Liver (tissue), 9 donors: Measurements from ENCODE around the gene ADAMTS6. TPM values are rescaled to one million over a fixed set of nuclear protein-coding genes. Genes with fewer than 3 reads are reported as not detected.

Experiments
- DNase-seq: peaks from one replicate; pipeline ENCODE4 v3.0.0-alpha.2; 2017; ENCODE audit warnings: low spot score
- H3K27ac ChIP-seq, 2 donors: one replicate each; pipeline ENCODE4 v1.7.0; 2013; ENCODE audit warnings: inconsistent platforms in 2 of 2, low read length in 2 of 2, control low read depth in 1 of 2, low read depth in 1 of 2, mild to moderate bottlenecking in 1 of 2
- H3K27me3 ChIP-seq, 4 donors: one replicate each; pipeline versions ENCODE4 v1.6.1 to v1.7.0; 2013; ENCODE audit warnings: low read length in 3 of 4, inconsistent platforms in 1 of 4, mild to moderate bottlenecking in 1 of 4, moderate library complexity in 1 of 4; ENCODE audit not compliant: control insufficient read depth in 4 of 4, insufficient read depth in 4 of 4
- H3K36me3 ChIP-seq, 4 donors: one replicate each; pipeline versions ENCODE4 v1.6.1 to v1.7.0; 2013; ENCODE audit warnings: low read length in 3 of 4, mild to moderate bottlenecking in 3 of 4, low read depth in 1 of 4, moderate library complexity in 1 of 4; ENCODE audit not compliant: control insufficient read depth in 4 of 4, insufficient read depth in 3 of 4
- H3K4me1 ChIP-seq, 4 donors: one replicate each; pipeline versions ENCODE4 v1.6.1 to v1.7.0; 2013; ENCODE audit warnings: low read length in 3 of 4, mild to moderate bottlenecking in 3 of 4, moderate library complexity in 1 of 4; ENCODE audit not compliant: control insufficient read depth in 4 of 4, insufficient read depth in 4 of 4
- H3K4me3 ChIP-seq, 3 donors: one replicate each; pipeline versions ENCODE4 v1.6.1 to v1.7.0; 2013; ENCODE audit warnings: low read length in 3 of 3, control low read depth in 1 of 3, low read depth in 1 of 3, mild to moderate bottlenecking in 1 of 3
- H3K9ac ChIP-seq, 2 donors: one replicate each; pipeline ENCODE4 v1.7.0; 2013; ENCODE audit warnings: low read length in 2 of 2, mild to moderate bottlenecking in 2 of 2, moderate library complexity in 2 of 2, control low read depth in 1 of 2, low read depth in 1 of 2
- H3K9me3 ChIP-seq, 4 donors: one replicate each; pipeline versions ENCODE4 v1.6.1 to v1.7.0; 2013; ENCODE audit warnings: low read length in 3 of 4; ENCODE audit not compliant: control insufficient read depth in 4 of 4
- EGR1 ChIP-seq, 2 donors: IDR thresholded peaks; 2 replicates each; pipeline ENCODE4 v1.6.1; 2016 to 2018; ENCODE audit warnings: antibody characterized with exemption in 2 of 2, low read depth in 2 of 2
- FOXA1 ChIP-seq: IDR thresholded peaks from 2 replicates; pipeline ENCODE4 v1.6.1; 2016; ENCODE audit warnings: antibody characterized with exemption
- FOXA2 ChIP-seq: IDR thresholded peaks from 2 replicates; pipeline ENCODE4 v1.6.1; 2016; ENCODE audit warnings: antibody characterized with exemption
- GABPA ChIP-seq, 2 donors: IDR thresholded peaks in 1 of 2; conservative IDR thresholded peaks in 1 of 2; 2 replicates each; pipeline ENCODE4 v1.6.1; 2016; ENCODE audit warnings: antibody characterized with exemption in 2 of 2, mild to moderate bottlenecking in 1 of 2, moderate library complexity in 1 of 2
- HNF4A ChIP-seq, 2 donors: conservative IDR thresholded peaks; 2 replicates each; pipeline ENCODE4 v1.6.1; 2016; ENCODE audit warnings: antibody characterized with exemption in 2 of 2, mild to moderate bottlenecking in 2 of 2
- JUND ChIP-seq, 2 donors: IDR thresholded peaks; 2 replicates each; pipeline ENCODE4 v1.6.1; 2016; ENCODE audit warnings: antibody characterized with exemption in 2 of 2
- NR2F2 ChIP-seq: IDR thresholded peaks from 2 replicates; pipeline ENCODE4 v1.6.1; 2016; ENCODE audit warnings: antibody characterized with exemption
- RAD21 ChIP-seq, 2 donors: IDR thresholded peaks; 2 replicates each; pipeline ENCODE4 v1.6.1; 2016; ENCODE audit warnings: antibody characterized with exemption in 2 of 2, mild to moderate bottlenecking in 2 of 2
- REST ChIP-seq: IDR thresholded peaks from 2 replicates; pipeline ENCODE4 v1.6.1; 2016; ENCODE audit warnings: antibody characterized with exemption, mild to moderate bottlenecking
- RXRA ChIP-seq, 2 donors: IDR thresholded peaks; 2 replicates each; pipeline ENCODE4 v1.6.1; 2017 to 2018; ENCODE audit warnings: antibody characterized with exemption in 2 of 2, mild to moderate bottlenecking in 1 of 2
- SP1 ChIP-seq: IDR thresholded peaks from 2 replicates; pipeline ENCODE4 v1.6.1; 2018; ENCODE audit warnings: antibody characterized with exemption, mild to moderate bottlenecking
- TAF1 ChIP-seq: conservative IDR thresholded peaks from 2 replicates; pipeline ENCODE4 v1.6.1; 2016; ENCODE audit warnings: antibody characterized with exemption, mild to moderate bottlenecking
- YY1 ChIP-seq: IDR thresholded peaks from 2 replicates; pipeline ENCODE4 v1.6.1; 2016; ENCODE audit warnings: antibody characterized with exemption, mild to moderate bottlenecking
- WGBS: extraction: QIAGEN DNeasy Blood & Tissue Kit; methylation state at CpG from one replicate; pipeline ENCODE4 v1.1.7; 2013; 5-methylcytosine and 5-hydroxymethylcytosine counted together
- polyA plus RNA-seq, 2 donors: library from polyadenylated mRNA; stranded (reverse) in 1 of 2; unstranded in 1 of 2; fragments of 200-250 nt in 1 of 2; fragments of >200 nt in 1 of 2; fragmentation: Nextera tagmentation in 1 of 2; extraction: Ambion mirVana in 1 of 2; gene quantifications; one replicate each; pipeline versions ENCODE4 v1.2.1 to v1.2.3, GENCODE V29; 2013 to 2015
- total RNA-seq, 2 donors: library from RNA; depleted of rRNA; stranded (reverse); fragments of >200 nt; gene quantifications; one replicate each; pipeline ENCODE4 v1.2.3, GENCODE V29; 2014
- TF ChIP-seq, protein P1 (sequence below): IDR thresholded peaks from 2 replicates; pipeline ENCODE4 v1.6.1; 2016; ENCODE audit warnings: antibody characterized with exemption
- TF ChIP-seq, protein P2 (sequence below): IDR thresholded peaks from 2 replicates; pipeline ENCODE4 v1.6.1; 2016; ENCODE audit warnings: antibody characterized with exemption
- donor health status: healthy.
- donor health status: healthy.
- donor health status: healthy.
- donor health status: healthy.
- donor health status: healthy.

The ADAMTS6 gene
- total and polyA plus RNA-seq, 4 donors = 0.06 to 2.0 (median 0.59) TPM

GRCh38 chr5:65246741-65247140, 235.0 kb downstream of the ADAMTS6 start:
- Histone ChIP-seq H3K9me3 (no peaks in the 10 kb centered on the region), H3K36me3 (no peaks in the 10 kb centered on the region), H3K9ac (no peak overlapping the region), H3K4me1 (no peaks in the 10 kb centered on the region), H3K4me3 (no peak overlapping the region), H3K27me3 (no peaks in the 10 kb centered on the region), H3K27ac (no peak overlapping the region)
- 79% methylated on average over 4 of the region's 4 CpGs for WGBS
- TF ChIP-seq YY1 = no peak
- no peak for TF ChIP-seq FOXA1
- TF ChIP-seq SP1 = no peak
- no peak for TF ChIP-seq NR2F2
- TF ChIP-seq, protein P1, sequence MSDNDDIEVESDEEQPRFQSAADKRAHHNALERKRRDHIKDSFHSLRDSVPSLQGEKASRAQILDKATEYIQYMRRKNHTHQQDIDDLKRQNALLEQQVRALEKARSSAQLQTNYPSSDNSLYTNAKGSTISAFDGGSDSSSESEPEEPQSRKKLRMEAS = no peak
- TF ChIP-seq GABPA (IDR thresholded peaks at IDR 0.05 in 1 of 2, conservative IDR thresholded peaks at IDR 0.05 in 1 of 2) = no peak
- no peak for TF ChIP-seq RXRA (IDR thresholded peaks at IDR 0.05)
- TF ChIP-seq REST = no peak
- TF ChIP-seq FOXA2 = no peak
- TF ChIP-seq TAF1 = no peak
- TF ChIP-seq JUND (IDR thresholded peaks at IDR 0.05) = no peak
- DNase-seq = no peak

- Histone ChIP-seq H3K9ac (no peak overlapping the region), H3K9me3 (no peaks in the 10 kb centered on the region), H3K27me3 (no peaks in the 10 kb centered on the region), H3K4me3 (no peak overlapping the region), H3K36me3 (no peaks in the 10 kb centered on the region), H3K4me1 (no peaks in the 10 kb centered on the region), H3K27ac (no peak overlapping the region)
- DNase-seq = no peak
- 91% methylated on average over 4 of the region's 4 CpGs for WGBS
- no peak for TF ChIP-seq RAD21 (IDR thresholded peaks at IDR 0.05)
- TF ChIP-seq FOXA1 = no peak
- no peak for TF ChIP-seq YY1
- TF ChIP-seq HNF4A (conservative IDR thresholded peaks at IDR 0.05) = no peak
- TF ChIP-seq JUND (IDR thresholded peaks at IDR 0.05) = no peak
- TF ChIP-seq, protein P1 = no peak
- TF ChIP-seq EGR1 (IDR thresholded peaks at IDR 0.05; ENCODE audit: low read depth in 2 of 2) = no peak
- TF ChIP-seq, protein P2, sequence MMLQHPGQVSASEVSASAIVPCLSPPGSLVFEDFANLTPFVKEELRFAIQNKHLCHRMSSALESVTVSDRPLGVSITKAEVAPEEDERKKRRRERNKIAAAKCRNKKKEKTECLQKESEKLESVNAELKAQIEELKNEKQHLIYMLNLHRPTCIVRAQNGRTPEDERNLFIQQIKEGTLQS = no peak
- TF ChIP-seq REST = no peak
- TF ChIP-seq FOXA2 = no peak
- TF ChIP-seq RXRA (IDR thresholded peaks at IDR 0.05) = no peak
These were observed 237.7 kb downstream of the ADAMTS6 start for GRCh38 chr5:65244031-65244430.
